HepG2 (cell line): ENCODE data around the gene OCLN. TPM values are rescaled to one million over a fixed set of nuclear protein-coding genes. Genes with fewer than 3 reads are reported as not detected.

Experiments
- HOXD1 ChIP-seq: sonication (generic); formaldehyde crosslinking; IDR thresholded peaks from 2 replicates; pipeline ENCODE4 v1.5.0; 2020; ENCODE audit warnings: missing genetic modification reagents
- JDP2 ChIP-seq: sonication (generic); formaldehyde crosslinking; IDR thresholded peaks from 2 replicates; pipeline ENCODE4 v1.8.1; 2022; ENCODE audit warnings: missing genetic modification reagents, borderline replicate concordance
- LRRFIP1 ChIP-seq: sonication (generic); formaldehyde crosslinking; conservative IDR thresholded peaks from 2 replicates; pipeline ENCODE4 v1.4.0; 2020; ENCODE audit warnings: missing genetic modification reagents
- ZNF142 ChIP-seq: sonication (generic); formaldehyde crosslinking; IDR thresholded peaks from 2 replicates; pipeline ENCODE4 v1.4.0; 2020; ENCODE audit warnings: missing genetic modification reagents
- ZNF605 ChIP-seq: sonication (generic); formaldehyde crosslinking; IDR thresholded peaks from 2 replicates; pipeline ENCODE4 v1.8.0; 2022; ENCODE audit warnings: mild to moderate bottlenecking, missing genetic modification reagents
- ZNF615 ChIP-seq: sonication (generic); formaldehyde crosslinking; IDR thresholded peaks from 2 replicates; pipeline ENCODE4 v1.5.0; 2020; ENCODE audit warnings: mild to moderate bottlenecking, missing genetic modification reagents, borderline replicate concordance
- polyA plus RNA-seq, 8 experiments: library from polyadenylated mRNA; depleted of rRNA in 3 of 8; stranded (reverse) in 7 of 8; unstranded in 1 of 8; fragments of >200 nt; fragmentation: Illumina TruSeq in 4 of 8; extraction: Trizol in 4 of 8; gene quantifications; 2 replicates each; pipeline versions ENCODE4 v1.2.1 to v1.2.3, GENCODE V29; 2011 to 2016; ENCODE audit warnings: low read depth in 4 of 8, missing spikeins in 1 of 8, mixed read lengths in 1 of 8; ENCODE audit not compliant: insufficient read depth in 1 of 8
- total RNA-seq, 5 experiments: library from RNA; depleted of rRNA; stranded (reverse); fragments of >200 nt; fragmentation: Illumina TruSeq; extraction: Trizol; gene quantifications; 2 replicates each; pipeline ENCODE4 v1.2.3, GENCODE V29; 2016; ENCODE audit warnings: low read depth in 1 of 5
- TF ChIP-seq, protein P1 (sequence below): sonication (generic); formaldehyde crosslinking; IDR thresholded peaks from 2 replicates; pipeline ENCODE4 v1.5.0; 2020; ENCODE audit warnings: mild to moderate bottlenecking, missing genetic modification reagents
- TF ChIP-seq, protein P2 (sequence below): sonication (generic); formaldehyde crosslinking; IDR thresholded peaks from 2 replicates; pipeline ENCODE4 v1.9.0; 2022; ENCODE audit warnings: missing genetic modification reagents, mild to moderate bottlenecking, borderline replicate concordance
- TF ChIP-seq, protein P3 (sequence below): sonication (generic); formaldehyde crosslinking; IDR thresholded peaks from 2 replicates; pipeline ENCODE4 v1.4.0; 2020; ENCODE audit warnings: missing genetic modification reagents

OCLN gene
- total and polyA plus RNA-seq, 2 of the 13 experiments (the other 11 are each of a cell fraction or from before 2014, with no cell fraction given): 24.1 to 34.8 TPM

DNA sequence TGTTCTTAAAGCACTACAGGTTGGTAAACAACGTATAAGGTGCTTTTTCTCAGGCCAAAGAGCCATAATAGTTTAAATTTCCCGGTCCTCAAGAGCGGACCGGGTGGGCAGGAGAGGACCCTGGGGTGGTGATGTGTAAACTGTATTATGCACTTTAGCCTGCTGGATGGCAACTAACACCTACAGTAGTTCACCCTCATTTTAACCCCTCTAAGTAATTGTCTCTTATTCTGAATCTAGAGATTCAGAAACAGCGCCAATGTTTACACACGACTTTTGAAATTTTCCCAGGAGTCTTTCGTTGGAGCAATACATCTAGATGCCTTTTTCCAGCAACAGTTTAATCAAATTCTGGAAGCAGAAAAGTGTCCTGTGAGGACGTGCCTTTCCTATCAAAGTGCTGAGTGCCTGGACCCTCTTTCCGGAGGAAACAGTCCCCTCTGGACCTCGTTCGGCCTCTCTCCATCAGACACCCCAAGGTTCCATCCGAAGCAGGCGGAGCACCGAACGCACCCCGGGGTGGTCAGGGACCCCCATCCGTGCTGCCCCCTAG, 676 bp upstream of the OCLN start (continued):
- TF ChIP-seq, protein P1, sequence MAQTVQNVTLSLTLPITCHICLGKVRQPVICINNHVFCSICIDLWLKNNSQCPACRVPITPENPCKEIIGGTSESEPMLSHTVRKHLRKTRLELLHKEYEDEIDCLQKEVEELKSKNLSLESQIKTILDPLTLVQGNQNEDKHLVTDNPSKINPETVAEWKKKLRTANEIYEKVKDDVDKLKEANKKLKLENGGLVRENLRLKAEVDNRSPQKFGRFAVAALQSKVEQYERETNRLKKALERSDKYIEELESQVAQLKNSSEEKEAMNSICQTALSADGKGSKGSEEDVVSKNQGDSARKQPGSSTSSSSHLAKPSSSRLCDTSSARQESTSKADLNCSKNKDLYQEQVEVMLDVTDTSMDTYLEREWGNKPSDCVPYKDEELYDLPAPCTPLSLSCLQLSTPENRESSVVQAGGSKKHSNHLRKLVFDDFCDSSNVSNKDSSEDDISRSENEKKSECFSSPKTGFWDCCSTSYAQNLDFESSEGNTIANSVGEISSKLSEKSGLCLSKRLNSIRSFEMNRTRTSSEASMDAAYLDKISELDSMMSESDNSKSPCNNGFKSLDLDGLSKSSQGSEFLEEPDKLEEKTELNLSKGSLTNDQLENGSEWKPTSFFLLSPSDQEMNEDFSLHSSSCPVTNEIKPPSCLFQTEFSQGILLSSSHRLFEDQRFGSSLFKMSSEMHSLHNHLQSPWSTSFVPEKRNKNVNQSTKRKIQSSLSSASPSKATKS: no peak
- TF ChIP-seq, protein P2, sequence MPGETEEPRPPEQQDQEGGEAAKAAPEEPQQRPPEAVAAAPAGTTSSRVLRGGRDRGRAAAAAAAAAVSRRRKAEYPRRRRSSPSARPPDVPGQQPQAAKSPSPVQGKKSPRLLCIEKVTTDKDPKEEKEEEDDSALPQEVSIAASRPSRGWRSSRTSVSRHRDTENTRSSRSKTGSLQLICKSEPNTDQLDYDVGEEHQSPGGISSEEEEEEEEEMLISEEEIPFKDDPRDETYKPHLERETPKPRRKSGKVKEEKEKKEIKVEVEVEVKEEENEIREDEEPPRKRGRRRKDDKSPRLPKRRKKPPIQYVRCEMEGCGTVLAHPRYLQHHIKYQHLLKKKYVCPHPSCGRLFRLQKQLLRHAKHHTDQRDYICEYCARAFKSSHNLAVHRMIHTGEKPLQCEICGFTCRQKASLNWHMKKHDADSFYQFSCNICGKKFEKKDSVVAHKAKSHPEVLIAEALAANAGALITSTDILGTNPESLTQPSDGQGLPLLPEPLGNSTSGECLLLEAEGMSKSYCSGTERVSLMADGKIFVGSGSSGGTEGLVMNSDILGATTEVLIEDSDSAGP (CRISPR knock-in tag): no peak
- TF ChIP-seq, protein P3, sequence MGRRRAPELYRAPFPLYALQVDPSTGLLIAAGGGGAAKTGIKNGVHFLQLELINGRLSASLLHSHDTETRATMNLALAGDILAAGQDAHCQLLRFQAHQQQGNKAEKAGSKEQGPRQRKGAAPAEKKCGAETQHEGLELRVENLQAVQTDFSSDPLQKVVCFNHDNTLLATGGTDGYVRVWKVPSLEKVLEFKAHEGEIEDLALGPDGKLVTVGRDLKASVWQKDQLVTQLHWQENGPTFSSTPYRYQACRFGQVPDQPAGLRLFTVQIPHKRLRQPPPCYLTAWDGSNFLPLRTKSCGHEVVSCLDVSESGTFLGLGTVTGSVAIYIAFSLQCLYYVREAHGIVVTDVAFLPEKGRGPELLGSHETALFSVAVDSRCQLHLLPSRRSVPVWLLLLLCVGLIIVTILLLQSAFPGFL (CRISPR knock-in tag): no peak
- no peak for TF ChIP-seq JDP2 (CRISPR knock-in tag)
- no peak for TF ChIP-seq LRRFIP1 (CRISPR knock-in tag)
- TF ChIP-seq HOXD1 (CRISPR knock-in tag): peak; percentile 48; the same call in 1 of the 2 replicates
- 0 out of 2 replicates have a peak, but pooled peaks have one; percentile 82 for TF ChIP-seq ZNF142 (CRISPR knock-in tag)
- 0 out of 2 replicates have a peak, but pooled peaks have one; percentile 36 for TF ChIP-seq ZNF605
- TF ChIP-seq ZNF615 (CRISPR knock-in tag): no peak
